Nephron (organoid): ENCODE measurements around the gene CRTAC1.

Source experiments
- H3K27ac Mint-ChIP-seq, 3 experiments: 2 replicates each; pipeline ENCODE4 v1.8.0; 2020; ENCODE audit warnings: mixed read lengths in 3 of 3, mild to moderate bottlenecking in 2 of 3, moderate library complexity in 1 of 3
- H3K27me3 Mint-ChIP-seq: 2 replicates; pipeline ENCODE4 v1.8.0; 2021; ENCODE audit warnings: low read depth, mild to moderate bottlenecking, moderate library complexity, mixed read lengths
- H3K36me3 Mint-ChIP-seq: 2 replicates; pipeline ENCODE4 v1.8.0; 2020; ENCODE audit warnings: low read depth, mixed read lengths
- H3K4me1 Mint-ChIP-seq: 2 replicates; pipeline ENCODE4 v1.8.0; 2020; ENCODE audit warnings: mixed read lengths
- H3K4me3 Mint-ChIP-seq, 3 experiments: 2 replicates each; pipeline ENCODE4 v1.8.0; 2020; ENCODE audit warnings: mild to moderate bottlenecking in 3 of 3, mixed read lengths in 3 of 3, moderate library complexity in 2 of 3
- H3K9me3 Mint-ChIP-seq: 2 replicates; pipeline ENCODE4 v1.8.0; 2020; ENCODE audit warnings: mixed read lengths
- TF ChIP-seq, protein P1 (sequence below), 3 experiments: fragments of 200-600 bp; sonication (generic); IDR thresholded peaks; one replicate each; pipeline ENCODE4 v1.5.0; 2021; ENCODE audit warnings: antibody characterized with exemption in 3 of 3; ENCODE audit not compliant: unreplicated experiment in 3 of 3

CRTAC1 gene

DNA sequence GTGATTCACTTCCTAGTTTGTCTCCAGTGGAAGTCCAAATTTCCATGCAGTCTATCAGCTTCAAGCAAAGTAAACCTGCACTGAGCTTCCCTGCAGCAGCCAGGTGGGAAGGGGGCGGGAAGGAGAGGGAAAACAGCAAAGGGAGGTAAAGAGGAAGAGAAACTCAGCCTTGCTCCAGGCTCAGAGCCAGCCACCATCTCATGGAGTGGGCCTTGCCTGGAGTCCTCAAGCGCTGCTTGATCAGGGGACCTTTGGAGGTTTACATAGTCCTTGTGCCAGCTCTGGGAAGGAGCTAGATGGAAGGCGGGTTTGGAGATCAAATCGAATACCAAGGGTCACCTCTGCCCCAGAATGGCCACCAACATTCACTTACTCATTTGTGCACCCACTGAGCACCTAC is 7.4 kb downstream of the CRTAC1 start:
- no peaks in the 10 kb centered on the region for H3K9me3 Mint-ChIP-seq
- TF ChIP-seq, protein P1, sequence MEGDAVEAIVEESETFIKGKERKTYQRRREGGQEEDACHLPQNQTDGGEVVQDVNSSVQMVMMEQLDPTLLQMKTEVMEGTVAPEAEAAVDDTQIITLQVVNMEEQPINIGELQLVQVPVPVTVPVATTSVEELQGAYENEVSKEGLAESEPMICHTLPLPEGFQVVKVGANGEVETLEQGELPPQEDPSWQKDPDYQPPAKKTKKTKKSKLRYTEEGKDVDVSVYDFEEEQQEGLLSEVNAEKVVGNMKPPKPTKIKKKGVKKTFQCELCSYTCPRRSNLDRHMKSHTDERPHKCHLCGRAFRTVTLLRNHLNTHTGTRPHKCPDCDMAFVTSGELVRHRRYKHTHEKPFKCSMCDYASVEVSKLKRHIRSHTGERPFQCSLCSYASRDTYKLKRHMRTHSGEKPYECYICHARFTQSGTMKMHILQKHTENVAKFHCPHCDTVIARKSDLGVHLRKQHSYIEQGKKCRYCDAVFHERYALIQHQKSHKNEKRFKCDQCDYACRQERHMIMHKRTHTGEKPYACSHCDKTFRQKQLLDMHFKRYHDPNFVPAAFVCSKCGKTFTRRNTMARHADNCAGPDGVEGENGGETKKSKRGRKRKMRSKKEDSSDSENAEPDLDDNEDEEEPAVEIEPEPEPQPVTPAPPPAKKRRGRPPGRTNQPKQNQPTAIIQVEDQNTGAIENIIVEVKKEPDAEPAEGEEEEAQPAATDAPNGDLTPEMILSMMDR (IDR thresholded peaks at IDR 0.05; ENCODE audit: unreplicated experiment in 3 of 3) = no peak
- no peak overlapping the region for H3K27ac Mint-ChIP-seq
- H3K36me3 Mint-ChIP-seq = no peaks in the 10 kb centered on the region
- peaks cover 81% of the 10 kb centered on the region for H3K27me3 Mint-ChIP-seq
- H3K4me3 Mint-ChIP-seq = no peak overlapping the region
- no peaks in the 10 kb centered on the region for H3K4me1 Mint-ChIP-seq

DNA sequence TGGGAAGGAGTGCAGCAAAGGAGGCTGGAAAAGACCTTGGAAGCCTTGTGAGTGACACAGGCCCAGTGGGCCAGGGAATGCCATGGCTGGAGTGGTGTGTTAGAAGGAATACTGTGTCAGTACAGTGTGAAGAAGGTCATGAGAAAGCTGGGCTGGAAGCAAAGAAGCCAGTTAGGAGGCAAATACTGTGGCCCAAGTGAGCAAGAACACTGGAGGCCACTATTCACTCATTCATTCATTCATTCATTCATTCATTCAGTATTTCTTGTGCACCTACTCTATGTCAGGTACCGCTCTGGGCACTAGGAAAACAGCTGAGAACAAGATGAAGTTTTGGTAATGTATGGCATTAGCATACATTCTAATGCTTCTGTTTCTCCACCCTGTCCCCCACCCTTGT is 9.6 kb downstream of the CRTAC1 start:
- no peak overlapping the region for H3K27ac Mint-ChIP-seq
- H3K27me3 Mint-ChIP-seq = peaks cover 72% of the 10 kb centered on the region
- no peaks in the 10 kb centered on the region for H3K9me3 Mint-ChIP-seq
- H3K36me3 Mint-ChIP-seq = no peaks in the 10 kb centered on the region
- TF ChIP-seq, protein P1 (IDR thresholded peaks at IDR 0.05; ENCODE audit: unreplicated experiment in 3 of 3) = no peak
- H3K4me3 Mint-ChIP-seq = no peak overlapping the region
- H3K4me1 Mint-ChIP-seq = no peaks in the 10 kb centered on the region

DNA sequence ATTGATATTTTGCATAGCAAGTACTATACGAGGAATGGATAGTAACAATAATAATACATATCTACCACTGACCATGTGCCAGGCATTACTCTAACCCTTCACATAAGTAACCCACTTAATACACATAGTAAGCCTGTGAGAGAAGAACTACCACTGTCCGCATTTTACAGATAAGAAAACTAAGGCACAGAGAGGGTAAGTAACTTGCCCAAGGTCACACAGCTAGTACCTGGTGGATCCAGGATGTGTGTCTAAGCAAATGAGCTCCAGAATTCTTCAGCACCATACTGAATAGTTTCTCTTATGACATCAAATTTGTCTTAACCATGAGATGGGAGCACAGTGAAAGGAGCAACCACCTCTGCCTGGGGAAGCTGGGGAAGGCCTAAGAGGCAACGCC is 10.2 kb downstream of the CRTAC1 start:
- H3K4me1 Mint-ChIP-seq = no peaks in the 10 kb centered on the region
- H3K4me3 Mint-ChIP-seq = no peak overlapping the region
- no peaks in the 10 kb centered on the region for H3K9me3 Mint-ChIP-seq
- no peaks in the 10 kb centered on the region for H3K36me3 Mint-ChIP-seq
- H3K27me3 Mint-ChIP-seq = peaks cover 69% of the 10 kb centered on the region
- TF ChIP-seq, protein P1 (IDR thresholded peaks at IDR 0.05; ENCODE audit: unreplicated experiment in 3 of 3) = no peak
- no peak overlapping the region for H3K27ac Mint-ChIP-seq

DNA sequence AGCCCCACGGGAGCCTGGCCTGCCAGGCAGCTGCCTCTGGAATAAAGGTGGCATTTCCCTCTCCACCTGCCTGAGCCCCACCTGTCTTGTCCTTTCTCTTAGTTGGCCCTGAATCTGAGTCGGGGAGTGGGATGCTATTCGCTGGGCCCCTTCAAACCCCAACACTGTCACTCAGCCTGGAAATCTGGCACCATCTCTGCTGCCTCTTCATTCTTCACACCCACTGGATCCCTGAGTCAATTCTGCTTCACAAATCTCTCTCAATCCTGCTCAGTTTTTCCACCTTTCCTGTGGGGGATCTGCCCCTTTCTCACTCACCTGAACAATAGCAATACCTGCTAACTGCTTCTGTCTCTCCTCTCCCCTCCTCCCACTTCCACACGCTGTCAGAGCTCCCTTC is 10.6 kb downstream of the CRTAC1 start:
- Mint-ChIP-seq H3K36me3 (no peaks in the 10 kb centered on the region), H3K27ac (no peak overlapping the region), H3K4me1 (no peaks in the 10 kb centered on the region), H3K4me3 (no peak overlapping the region), H3K9me3 (no peaks in the 10 kb centered on the region), H3K27me3 (peaks cover 64% of the 10 kb centered on the region)
- TF ChIP-seq, protein P1 (IDR thresholded peaks at IDR 0.05; ENCODE audit: unreplicated experiment in 3 of 3) = no peak

DNA sequence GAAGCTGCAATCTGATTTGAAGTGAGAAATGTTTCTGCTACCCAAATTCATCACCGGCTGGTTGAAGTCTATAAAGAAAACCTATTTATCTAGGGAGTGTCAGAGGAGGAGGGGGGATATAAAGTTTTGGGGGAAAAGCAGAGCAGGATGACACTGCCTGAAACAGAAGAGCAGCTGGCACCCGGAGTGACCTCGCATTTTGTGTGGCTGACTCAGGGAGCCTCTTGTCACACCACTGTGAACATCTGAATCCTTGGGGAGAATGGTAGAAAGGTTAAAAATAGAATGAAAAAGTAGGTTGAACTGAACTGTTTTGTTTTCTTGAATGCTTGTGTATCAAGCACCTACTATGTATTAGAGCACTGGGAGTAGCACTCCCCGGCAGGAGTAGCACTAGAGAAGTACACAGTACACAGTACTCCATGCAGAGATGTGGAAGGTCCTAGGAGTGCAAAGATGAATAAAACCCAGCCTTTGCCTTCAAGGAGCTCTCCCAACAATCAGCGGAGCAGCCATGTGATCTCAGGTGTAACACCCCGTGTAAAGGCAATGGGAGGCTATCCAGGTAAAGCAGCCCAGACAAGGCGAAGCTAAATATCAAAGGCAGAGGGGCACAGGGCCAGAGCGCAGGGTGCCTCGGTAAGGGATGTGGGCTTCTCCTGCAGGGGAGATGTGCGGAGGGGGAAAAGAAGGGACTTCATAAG is 13.5 kb downstream of the CRTAC1 start:
- Mint-ChIP-seq H3K9me3 (no peaks in the 10 kb centered on the region), H3K36me3 (no peaks in the 10 kb centered on the region), H3K4me3 (no peak overlapping the region), H3K27ac (no peak overlapping the region), H3K4me1 (no peaks in the 10 kb centered on the region), H3K27me3 (peaks cover 51% of the 10 kb centered on the region)
- TF ChIP-seq, protein P1 (IDR thresholded peaks at IDR 0.05; ENCODE audit: unreplicated experiment in 3 of 3) = no peak

DNA sequence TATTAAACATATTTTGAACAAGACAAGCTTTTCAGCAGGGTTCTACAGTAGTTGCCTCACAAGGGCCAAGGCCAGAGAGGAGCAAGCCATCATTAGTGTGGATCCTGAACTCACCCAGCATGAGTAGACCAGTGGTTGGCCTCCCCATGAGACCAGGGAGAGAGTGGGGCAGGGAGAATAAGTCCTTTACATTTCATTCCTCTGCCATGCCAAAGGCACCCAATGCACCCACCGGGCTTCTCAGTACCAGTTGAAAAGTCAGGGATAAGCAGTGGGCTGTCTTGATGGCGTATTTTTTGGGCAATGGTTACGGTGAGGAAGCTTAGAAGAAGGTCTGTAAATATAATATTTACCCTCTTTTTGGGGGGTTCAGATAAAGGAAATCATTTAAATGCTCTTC is 16.6 kb downstream of the CRTAC1 start:
- H3K27me3 Mint-ChIP-seq = peaks cover 35% of the 10 kb centered on the region
- TF ChIP-seq, protein P1 (IDR thresholded peaks at IDR 0.05; ENCODE audit: unreplicated experiment in 3 of 3) = no peak
- no peak overlapping the region for H3K27ac Mint-ChIP-seq
- no peaks in the 10 kb centered on the region for H3K36me3 Mint-ChIP-seq
- no peaks in the 10 kb centered on the region for H3K4me1 Mint-ChIP-seq
- no peaks in the 10 kb centered on the region for H3K9me3 Mint-ChIP-seq
- H3K4me3 Mint-ChIP-seq = no peak overlapping the region
